ENCODE results near the gene TRIP10. TPM values are rescaled to one million over a fixed set of nuclear protein-coding genes. Genes with fewer than 3 reads are reported as not detected.

TRIP10 gene
- polyA plus RNA-seq, 1 donor (not counting 4 experiments of a cell fraction or from before 2014, with no cell fraction given): 34.8 TPM

DNA sequence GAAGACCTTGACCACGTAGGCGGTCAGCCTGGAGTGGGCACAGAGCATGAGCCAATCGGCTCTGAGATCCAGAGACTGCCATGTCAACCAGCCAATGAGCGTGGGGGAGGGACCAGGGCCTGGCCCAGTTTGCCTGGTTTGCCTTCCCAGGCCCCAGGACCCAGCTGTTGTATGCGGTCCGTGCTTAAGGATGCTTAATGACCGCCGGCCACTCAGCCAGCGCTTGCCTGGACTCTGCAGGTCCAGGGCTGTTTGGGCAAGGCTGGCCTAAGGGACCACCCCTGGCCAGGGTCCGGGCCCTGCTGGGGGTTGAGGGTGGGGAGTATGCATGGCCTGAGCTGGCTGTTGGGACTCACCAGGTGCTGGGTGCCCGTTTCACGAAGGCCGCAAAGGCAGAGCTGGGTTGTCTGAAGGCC lies 46.4 kb upstream of the TRIP10 start:
- H3K27ac ChIP-seq (ENCODE audit: control insufficient read depth, insufficient read depth, low read length): no peak overlapping the region
- H3K4me1 ChIP-seq (ENCODE audit: control insufficient read depth, extremely low read depth, insufficient read depth, low read length): no peaks in the 10 kb centered on the region
- dilution Hi-C loops (cut with MboI; ENCODE audit: extremely low pct_ligation_motif_present, low sequenced_read_pairs): no loop called here
- DNase-seq (ENCODE audit: low read depth, low spot score) (no peak), FAIRE-seq (no peak)
- no peak overlapping the region for H3K9ac ChIP-seq (ENCODE audit: control insufficient read depth, extremely low read depth, insufficient read depth, low read length)
- no peaks in the 10 kb centered on the region for H4K20me1 ChIP-seq (ENCODE audit: control insufficient read depth, extremely low read depth, insufficient read depth, low read length)
- no peak overlapping the region for H3K4me3 ChIP-seq (ENCODE audit: control insufficient read depth in 2 of 3, extremely low read depth in 1 of 3, insufficient read depth in 2 of 3, low read depth in 1 of 3, low read length in 3 of 3)
- no peaks in the 10 kb centered on the region for H3K9me3 ChIP-seq (ENCODE audit: control insufficient read depth, low read depth, low read length)
- TF ChIP-seq EZH2 (IDR thresholded peaks at IDR 0.05; ENCODE audit: low read length): no peak
- TF ChIP-seq, protein P1, sequence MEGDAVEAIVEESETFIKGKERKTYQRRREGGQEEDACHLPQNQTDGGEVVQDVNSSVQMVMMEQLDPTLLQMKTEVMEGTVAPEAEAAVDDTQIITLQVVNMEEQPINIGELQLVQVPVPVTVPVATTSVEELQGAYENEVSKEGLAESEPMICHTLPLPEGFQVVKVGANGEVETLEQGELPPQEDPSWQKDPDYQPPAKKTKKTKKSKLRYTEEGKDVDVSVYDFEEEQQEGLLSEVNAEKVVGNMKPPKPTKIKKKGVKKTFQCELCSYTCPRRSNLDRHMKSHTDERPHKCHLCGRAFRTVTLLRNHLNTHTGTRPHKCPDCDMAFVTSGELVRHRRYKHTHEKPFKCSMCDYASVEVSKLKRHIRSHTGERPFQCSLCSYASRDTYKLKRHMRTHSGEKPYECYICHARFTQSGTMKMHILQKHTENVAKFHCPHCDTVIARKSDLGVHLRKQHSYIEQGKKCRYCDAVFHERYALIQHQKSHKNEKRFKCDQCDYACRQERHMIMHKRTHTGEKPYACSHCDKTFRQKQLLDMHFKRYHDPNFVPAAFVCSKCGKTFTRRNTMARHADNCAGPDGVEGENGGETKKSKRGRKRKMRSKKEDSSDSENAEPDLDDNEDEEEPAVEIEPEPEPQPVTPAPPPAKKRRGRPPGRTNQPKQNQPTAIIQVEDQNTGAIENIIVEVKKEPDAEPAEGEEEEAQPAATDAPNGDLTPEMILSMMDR (optimal IDR thresholded peaks at IDR 0.05 in 1 of 3, IDR thresholded peaks at IDR 0.05 in 1 of 3, conservative IDR thresholded peaks at IDR 0.05 in 1 of 3; ENCODE audit: extremely low read depth in 1 of 3, insufficient read depth in 2 of 3, low read length in 3 of 3): no peak
- H3K9me1 ChIP-seq (ENCODE audit: control insufficient read depth, extremely low read depth, insufficient read depth, low read length): no peaks in the 10 kb centered on the region
- no peaks in the 10 kb centered on the region for H3K36me3 ChIP-seq (ENCODE audit: control insufficient read depth in 2 of 2, extremely low read depth in 1 of 2, insufficient read depth in 2 of 2, low read length in 2 of 2)
- no peak overlapping the region for H2AFZ ChIP-seq (ENCODE audit: control insufficient read depth, low read length)
- H3K4me2 ChIP-seq (ENCODE audit: control insufficient read depth, extremely low read depth, insufficient read depth, low read depth, low read length): no peak overlapping the region
- no peaks in the 10 kb centered on the region for H3K27me3 ChIP-seq (ENCODE audit: control insufficient read depth, extremely low read depth, insufficient read depth, low read length)
- no peaks in the 10 kb centered on the region for H3K79me2 ChIP-seq (ENCODE audit: control insufficient read depth, insufficient read depth, low read length)

GRCh38 chr19:6693681-6694080 lies 45.8 kb upstream of the TRIP10 start:
- no peak for TF ChIP-seq EZH2 (IDR thresholded peaks at IDR 0.05; ENCODE audit: low read length)
- TF ChIP-seq, protein P1 (optimal IDR thresholded peaks at IDR 0.05 in 1 of 3, IDR thresholded peaks at IDR 0.05 in 1 of 3, conservative IDR thresholded peaks at IDR 0.05 in 1 of 3; ENCODE audit: extremely low read depth in 1 of 3, insufficient read depth in 2 of 3, low read length in 3 of 3): no peak
- Histone ChIP-seq H3K4me2 (ENCODE audit: control insufficient read depth, extremely low read depth, insufficient read depth, low read depth, low read length) (no peak overlapping the region), H3K9ac (ENCODE audit: control insufficient read depth, extremely low read depth, insufficient read depth, low read length) (no peak overlapping the region), H3K27ac (ENCODE audit: control insufficient read depth, insufficient read depth, low read length) (no peak overlapping the region), H3K9me3 (ENCODE audit: control insufficient read depth, low read depth, low read length) (no peaks in the 10 kb centered on the region), H3K79me2 (ENCODE audit: control insufficient read depth, insufficient read depth, low read length) (no peaks in the 10 kb centered on the region), H2AFZ (ENCODE audit: control insufficient read depth, low read length) (no peak overlapping the region), H3K27me3 (ENCODE audit: control insufficient read depth, extremely low read depth, insufficient read depth, low read length) (no peaks in the 10 kb centered on the region), H3K36me3 (ENCODE audit: control insufficient read depth in 2 of 2, extremely low read depth in 1 of 2, insufficient read depth in 2 of 2, low read length in 2 of 2) (no peaks in the 10 kb centered on the region), H3K9me1 (ENCODE audit: control insufficient read depth, extremely low read depth, insufficient read depth, low read length) (no peaks in the 10 kb centered on the region), H3K4me3 (ENCODE audit: control insufficient read depth in 2 of 3, extremely low read depth in 1 of 3, insufficient read depth in 2 of 3, low read depth in 1 of 3, low read length in 3 of 3) (no peak overlapping the region), H3K4me1 (ENCODE audit: control insufficient read depth, extremely low read depth, insufficient read depth, low read length) (no peaks in the 10 kb centered on the region), H4K20me1 (ENCODE audit: control insufficient read depth, extremely low read depth, insufficient read depth, low read length) (no peaks in the 10 kb centered on the region)
- DNase-seq (ENCODE audit: low read depth, low spot score) (no peak), FAIRE-seq (no peak)
- dilution Hi-C loops (cut with MboI; ENCODE audit: extremely low pct_ligation_motif_present, low sequenced_read_pairs): no loop called here
